Astrocyte (in vitro differentiated cells and primary cell): ENCODE results near the gene TMED4. TPM values are rescaled to one million over a fixed set of nuclear protein-coding genes. Genes with fewer than 3 reads are reported as not detected.

ENCODE experiments used
- DNase-seq: peaks from one replicate; pipeline ENCODE4 v3.0.0-alpha.2; 2010; ENCODE audit warnings: low read depth
- FAIRE-seq: peaks from 2 replicates; lab custom pipeline; 2011; peaks lifted over from hg19 to GRCh38; lab: Jason Lieb, UNC
- H2AFZ ChIP-seq: 2 replicates; pipeline ENCODE4 v1.6.0; 2012; ENCODE audit warnings: low read depth, low read length, inconsistent platforms
- H3K27ac ChIP-seq: 2 replicates; pipeline ENCODE4 v1.5.1; 2011; ENCODE audit warnings: low read depth, low read length, inconsistent platforms
- H3K27me3 ChIP-seq: 2 replicates; pipeline ENCODE4 v1.6.0; 2011; ENCODE audit warnings: low read length, inconsistent platforms; ENCODE audit not compliant: insufficient read depth
- H3K36me3 ChIP-seq: 2 replicates; pipeline ENCODE4 v1.5.1; 2011; ENCODE audit warnings: low read length, inconsistent platforms; ENCODE audit not compliant: insufficient read depth
- H3K4me1 ChIP-seq: 2 replicates; pipeline ENCODE4 v1.5.1; 2011; ENCODE audit warnings: low read length, inconsistent platforms; ENCODE audit not compliant: insufficient read depth
- H3K4me2 ChIP-seq: 2 replicates; pipeline ENCODE4 v1.6.0; 2012; ENCODE audit warnings: low read length, inconsistent platforms
- H3K4me3 ChIP-seq: 2 replicates; pipeline ENCODE4 v1.5.1; 2011; ENCODE audit warnings: low read depth, mild to moderate bottlenecking, low read length, inconsistent platforms; ENCODE audit not compliant: insufficient read depth
- H3K79me2 ChIP-seq: 2 replicates; pipeline ENCODE4 v1.6.0; 2012; ENCODE audit warnings: mild to moderate bottlenecking, low read length, inconsistent platforms; ENCODE audit not compliant: insufficient read depth
- H3K9ac ChIP-seq: 2 replicates; pipeline ENCODE4 v1.6.0; 2012; ENCODE audit warnings: mild to moderate bottlenecking, low read length, inconsistent platforms
- H3K9me3 ChIP-seq: 2 replicates; pipeline ENCODE4 v1.5.1; 2012; ENCODE audit warnings: low read depth, mild to moderate bottlenecking, low read length, inconsistent platforms; ENCODE audit not compliant: insufficient read depth
- H4K20me1 ChIP-seq: 2 replicates; pipeline ENCODE4 v1.6.0; 2012; ENCODE audit warnings: low read length, inconsistent platforms; ENCODE audit not compliant: insufficient read depth
- H3K27ac Mint-ChIP-seq: one replicate; pipeline ENCODE4 v1.8.0; 2021; ENCODE audit warnings: mild to moderate bottlenecking, mixed read lengths; ENCODE audit not compliant: unreplicated experiment
- H3K27me3 Mint-ChIP-seq: one replicate; pipeline ENCODE4 v1.8.0; 2021; ENCODE audit warnings: low read depth, mixed read lengths; ENCODE audit not compliant: unreplicated experiment
- H3K36me3 Mint-ChIP-seq: one replicate; pipeline ENCODE4 v1.8.0; 2021; ENCODE audit warnings: low read depth, mixed read lengths; ENCODE audit not compliant: unreplicated experiment
- H3K4me1 Mint-ChIP-seq: one replicate; pipeline ENCODE4 v1.8.0; 2021; ENCODE audit warnings: low read depth, mixed read lengths; ENCODE audit not compliant: unreplicated experiment
- H3K4me3 Mint-ChIP-seq: one replicate; pipeline ENCODE4 v1.8.0; 2021; ENCODE audit warnings: mild to moderate bottlenecking, moderate library complexity, mixed read lengths; ENCODE audit not compliant: unreplicated experiment
- H3K9me3 Mint-ChIP-seq: one replicate; pipeline ENCODE4 v1.8.0; 2021; ENCODE audit warnings: mild to moderate bottlenecking, mixed read lengths; ENCODE audit not compliant: unreplicated experiment
- EZH2 ChIP-seq: IDR thresholded peaks from 2 replicates; pipeline ENCODE4 v1.6.1; 2012; ENCODE audit warnings: mild to moderate bottlenecking, low read length, inconsistent platforms; ENCODE audit not compliant: insufficient read depth
- total RNA-seq: library from RNA; stranded (reverse); gene quantifications from 2 replicates; pipeline ENCODE4 v1.2.1, GENCODE V29; 2021
- TF ChIP-seq, protein P1 (sequence below): IDR thresholded peaks from 2 replicates; pipeline ENCODE4 v1.5.1; 2011; ENCODE audit warnings: low read depth, mild to moderate bottlenecking, inconsistent platforms, low read length, moderate library complexity; ENCODE audit not compliant: insufficient read depth

The TMED4 gene
- total RNA-seq, 1 donor from 2014 or later = 69.2 TPM

- Histone ChIP-seq H2AFZ (no peak overlapping the region), H3K4me3 (no peak overlapping the region), H3K4me2 (no peak overlapping the region), H3K36me3 (peaks cover 22% of the 10 kb centered on the region), H3K9me3 (no peaks in the 10 kb centered on the region), H4K20me1 (peaks cover 46% of the 10 kb centered on the region), H3K79me2 (peaks cover 43% of the 10 kb centered on the region), H3K27me3 (no peaks in the 10 kb centered on the region), H3K27ac (no peak overlapping the region), H3K4me1 (peaks cover 11% of the 10 kb centered on the region), H3K9ac (no peak overlapping the region)
- Mint-ChIP-seq H3K4me1 (peaks cover 22% of the 10 kb centered on the region), H3K36me3 (peaks cover 7% of the 10 kb centered on the region), H3K27ac (no peak overlapping the region), H3K4me3 (no peak overlapping the region), H3K27me3 (no peaks in the 10 kb centered on the region), H3K9me3 (no peaks in the 10 kb centered on the region)
- no peak for DNase-seq
- TF ChIP-seq EZH2 = no peak
- TF ChIP-seq, protein P1, sequence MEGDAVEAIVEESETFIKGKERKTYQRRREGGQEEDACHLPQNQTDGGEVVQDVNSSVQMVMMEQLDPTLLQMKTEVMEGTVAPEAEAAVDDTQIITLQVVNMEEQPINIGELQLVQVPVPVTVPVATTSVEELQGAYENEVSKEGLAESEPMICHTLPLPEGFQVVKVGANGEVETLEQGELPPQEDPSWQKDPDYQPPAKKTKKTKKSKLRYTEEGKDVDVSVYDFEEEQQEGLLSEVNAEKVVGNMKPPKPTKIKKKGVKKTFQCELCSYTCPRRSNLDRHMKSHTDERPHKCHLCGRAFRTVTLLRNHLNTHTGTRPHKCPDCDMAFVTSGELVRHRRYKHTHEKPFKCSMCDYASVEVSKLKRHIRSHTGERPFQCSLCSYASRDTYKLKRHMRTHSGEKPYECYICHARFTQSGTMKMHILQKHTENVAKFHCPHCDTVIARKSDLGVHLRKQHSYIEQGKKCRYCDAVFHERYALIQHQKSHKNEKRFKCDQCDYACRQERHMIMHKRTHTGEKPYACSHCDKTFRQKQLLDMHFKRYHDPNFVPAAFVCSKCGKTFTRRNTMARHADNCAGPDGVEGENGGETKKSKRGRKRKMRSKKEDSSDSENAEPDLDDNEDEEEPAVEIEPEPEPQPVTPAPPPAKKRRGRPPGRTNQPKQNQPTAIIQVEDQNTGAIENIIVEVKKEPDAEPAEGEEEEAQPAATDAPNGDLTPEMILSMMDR = no peak
- no peak for FAIRE-seq
Measured at GRCh38 chr7:44626620-44627019, 44.6 kb upstream of the TMED4 start.

DNA sequence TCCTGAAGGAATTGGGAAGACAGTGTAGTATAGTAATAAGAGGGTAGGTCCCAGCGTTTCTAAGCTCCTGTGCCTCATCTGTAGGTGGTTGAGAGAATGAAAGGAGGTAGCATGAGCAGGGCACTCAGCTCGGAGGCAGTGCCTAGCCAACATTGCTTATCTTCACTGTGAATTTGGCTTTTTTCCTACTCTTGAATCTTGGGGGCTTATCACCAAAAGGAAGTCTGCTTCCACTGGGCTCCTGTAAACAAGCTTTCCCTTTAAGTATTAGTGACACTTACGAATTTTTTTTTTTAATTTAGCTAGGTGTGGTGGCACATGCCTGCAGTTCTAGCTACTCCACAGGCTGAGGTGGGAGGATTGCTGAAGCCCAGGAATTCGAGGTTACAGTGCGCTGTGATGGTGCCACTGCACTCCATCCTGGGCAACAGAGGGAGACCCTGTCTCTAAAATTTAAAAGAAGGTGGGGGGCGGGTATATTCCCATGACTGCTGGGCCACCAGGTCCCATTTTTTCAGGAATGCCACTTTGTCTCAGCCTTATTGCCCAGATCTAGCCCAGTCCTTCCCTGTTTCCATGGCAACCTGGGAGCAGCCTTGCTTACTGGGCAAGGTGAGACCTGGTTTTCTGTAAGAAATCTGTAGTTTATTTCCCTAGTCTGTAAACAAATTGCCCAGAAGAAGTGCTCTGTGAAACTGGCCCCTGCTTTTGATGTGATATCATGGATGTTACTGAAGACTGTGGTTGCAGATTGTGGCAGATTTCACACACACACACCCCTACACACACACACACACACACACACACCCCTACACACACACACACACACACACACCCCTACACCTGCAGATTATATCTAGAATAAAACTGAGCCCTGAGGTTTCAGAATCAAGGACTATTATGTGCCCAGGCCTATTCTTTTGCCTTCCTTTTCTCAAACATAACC is 43.8 kb upstream of the TMED4 start:
- H3K4me1 Mint-ChIP-seq = peaks cover 21% of the 10 kb centered on the region
- Histone ChIP-seq H2AFZ (no peak overlapping the region), H3K4me3 (no peak overlapping the region), H3K27me3 (no peaks in the 10 kb centered on the region), H3K4me2 (no peak overlapping the region), H3K79me2 (peaks cover 52% of the 10 kb centered on the region), H3K27ac (no peak overlapping the region), H3K9me3 (no peaks in the 10 kb centered on the region), H3K4me1 (peaks cover 6% of the 10 kb centered on the region), H3K36me3 (peaks cover 22% of the 10 kb centered on the region), H3K9ac (no peak overlapping the region), H4K20me1 (peaks cover 47% of the 10 kb centered on the region)
- H3K27me3 Mint-ChIP-seq = no peaks in the 10 kb centered on the region
- no peak overlapping the region for H3K27ac Mint-ChIP-seq
- FAIRE-seq (no peak), DNase-seq (no peak)
- H3K4me3 Mint-ChIP-seq = no peak overlapping the region
- TF ChIP-seq, protein P1 = no peak
- TF ChIP-seq EZH2 = no peak
- peaks cover 11% of the 10 kb centered on the region for H3K36me3 Mint-ChIP-seq
- H3K9me3 Mint-ChIP-seq = no peaks in the 10 kb centered on the region

DNA sequence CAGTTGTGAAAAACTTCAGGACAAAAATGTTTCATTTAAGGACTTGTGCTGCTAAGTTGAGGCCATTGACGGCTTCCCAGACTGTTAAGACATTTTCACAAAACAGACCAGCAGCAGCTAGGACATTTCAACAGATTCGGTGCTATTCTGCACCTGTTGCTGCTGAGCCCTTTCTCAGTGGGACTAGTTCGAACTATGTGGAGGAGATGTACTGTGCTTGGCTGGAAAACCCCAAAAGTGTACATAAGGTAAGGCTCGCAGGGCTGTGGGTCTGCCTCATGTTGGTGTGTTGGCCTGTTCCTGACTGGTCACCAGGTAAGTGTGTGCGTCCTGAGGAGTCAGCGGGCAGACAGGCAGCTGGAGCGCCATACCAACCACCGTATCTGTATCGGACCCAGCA is 42.3 kb upstream of the TMED4 start:
- DNase-seq (no peak), FAIRE-seq (no peak)
- Histone ChIP-seq H3K79me2 (peaks cover 66% of the 10 kb centered on the region), H3K36me3 (peaks cover 22% of the 10 kb centered on the region), H3K27ac (no peak overlapping the region), H3K9me3 (no peaks in the 10 kb centered on the region), H2AFZ (no peak overlapping the region), H3K27me3 (no peaks in the 10 kb centered on the region), H3K4me3 (no peak overlapping the region), H3K9ac (no peak overlapping the region), H3K4me1 (peaks cover 6% of the 10 kb centered on the region), H4K20me1 (peaks cover 50% of the 10 kb centered on the region), H3K4me2 (no peak overlapping the region)
- peaks cover 11% of the 10 kb centered on the region for H3K36me3 Mint-ChIP-seq
- no peak overlapping the region for H3K4me3 Mint-ChIP-seq
- H3K4me1 Mint-ChIP-seq = peaks cover 27% of the 10 kb centered on the region
- TF ChIP-seq, protein P1 = no peak
- TF ChIP-seq EZH2 = no peak
- H3K9me3 Mint-ChIP-seq = no peaks in the 10 kb centered on the region
- no peaks in the 10 kb centered on the region for H3K27me3 Mint-ChIP-seq
- no peak overlapping the region for H3K27ac Mint-ChIP-seq
